SKM-1 treated with dmso at 0.1 percent for 144 hours (cell line): Measurements from ENCODE around the gene EMC9.
A peak's percentile ranks its signal among the peaks of the same experiment; 100 is the strongest.

Source experiments
- DNase-seq: peaks from one replicate; lab custom pipeline; 2025; ENCODE audit not compliant: unreplicated experiment; lab: John Stamatoyannopoulos, UW

The EMC9 gene

GRCh38 chr14:24132061-24132685 lies 9.2 kb downstream of the EMC9 start:
- DNase-seq = no peak

- no peak for DNase-seq
Measured at GRCh38 chr14:24131549-24131966, 9.8 kb downstream of the EMC9 start.

DNA sequence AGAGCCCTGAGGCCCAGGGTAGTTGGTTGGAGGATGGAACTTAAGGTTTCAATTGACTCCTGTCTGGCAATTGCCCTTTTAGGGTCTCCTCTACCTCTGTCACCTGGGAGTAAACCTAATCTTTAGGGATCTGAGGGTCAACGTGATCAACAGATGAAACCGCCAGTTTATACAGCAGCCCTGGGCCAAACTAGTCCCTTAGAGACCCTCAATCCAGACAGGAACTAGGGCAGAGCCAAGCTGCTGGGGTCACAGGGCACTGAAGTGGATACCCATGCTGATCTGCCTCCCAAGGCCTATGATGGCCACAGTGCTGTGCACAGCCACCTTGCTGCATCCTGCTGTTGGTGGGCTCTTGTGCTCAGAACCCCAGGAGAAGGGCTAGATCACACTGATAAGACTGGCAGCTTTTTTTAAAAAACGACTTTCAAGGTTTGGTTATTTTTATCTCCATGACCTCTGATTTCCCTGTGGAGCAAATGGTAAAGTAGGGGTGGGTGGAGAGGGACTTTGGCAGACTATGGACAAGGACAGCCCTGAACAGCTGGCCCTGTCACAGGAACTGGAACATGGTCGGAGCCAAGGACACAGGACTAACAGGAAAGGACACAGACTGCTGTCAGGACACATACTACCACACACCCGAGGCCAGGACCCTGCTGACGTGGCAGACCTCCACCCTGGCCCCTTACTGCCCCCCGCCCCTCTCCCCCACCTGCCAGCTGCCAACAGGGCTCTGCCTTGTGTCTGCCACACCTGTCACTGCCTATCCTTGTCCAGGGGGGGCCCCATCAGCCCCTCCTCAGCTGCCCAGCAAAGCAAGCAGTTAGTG lies 10.5 kb downstream of the EMC9 start:
- no peak for DNase-seq

DNA sequence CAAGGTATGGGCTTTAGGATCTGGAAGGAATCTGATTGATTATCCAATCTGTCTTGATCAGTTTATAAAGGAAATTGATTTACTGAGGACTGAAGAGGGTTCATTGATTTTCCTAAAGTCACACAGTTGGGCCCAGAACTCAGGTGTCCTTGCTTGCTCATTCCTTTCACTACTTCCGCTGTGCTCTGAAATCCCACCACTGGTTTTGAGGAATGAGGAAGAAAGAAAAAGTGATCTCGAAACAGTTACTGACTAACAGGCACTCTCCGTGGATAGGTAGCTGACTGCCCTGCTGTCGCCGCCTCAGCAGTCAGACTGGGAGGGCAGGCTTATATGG lies 11.0 kb downstream of the EMC9 start, which contains the start of gene FITM1:
TSS of gene FITM1 (plus strand) at position 280 of the 337 bp plus-strand sequence. CDS start 905 bp downstream, outside the sequence.
- DNase-seq = peak; percentile 18

GRCh38 chr14:24129410-24129998 lies 11.9 kb downstream of the EMC9 start:
- DNase-seq = no peak

DNA sequence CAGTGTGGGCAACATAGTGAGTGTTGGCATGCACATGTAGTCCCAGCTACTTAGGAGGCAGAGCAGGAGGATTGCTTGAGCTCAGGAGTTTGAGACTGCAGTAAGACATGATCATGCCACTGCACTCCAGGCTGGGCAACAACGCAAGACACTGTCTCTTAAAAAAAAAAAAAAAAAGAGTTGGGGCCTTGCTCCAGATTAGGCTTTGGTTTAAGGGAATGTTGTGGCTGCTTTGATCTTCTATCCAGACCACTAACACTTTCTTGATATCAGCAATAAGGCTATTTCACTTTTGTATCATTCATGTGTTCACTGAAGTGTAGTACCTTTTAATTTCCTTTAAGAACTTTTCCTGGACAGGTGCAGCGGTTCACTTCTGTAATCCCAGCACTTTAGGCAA lies 13.7 kb downstream of the EMC9 start:
- DNase-seq = no peak

GRCh38 chr14:24126939-24127338 lies 14.5 kb downstream of the EMC9 start:
- DNase-seq = no peak

GRCh38 chr14:24123424-24124417 lies 17.7 kb downstream of the EMC9 start:
- no peak for DNase-seq

GRCh38 chr14:24122898-24123297 lies 18.5 kb downstream of the EMC9 start:
- DNase-seq = no peak

DNA sequence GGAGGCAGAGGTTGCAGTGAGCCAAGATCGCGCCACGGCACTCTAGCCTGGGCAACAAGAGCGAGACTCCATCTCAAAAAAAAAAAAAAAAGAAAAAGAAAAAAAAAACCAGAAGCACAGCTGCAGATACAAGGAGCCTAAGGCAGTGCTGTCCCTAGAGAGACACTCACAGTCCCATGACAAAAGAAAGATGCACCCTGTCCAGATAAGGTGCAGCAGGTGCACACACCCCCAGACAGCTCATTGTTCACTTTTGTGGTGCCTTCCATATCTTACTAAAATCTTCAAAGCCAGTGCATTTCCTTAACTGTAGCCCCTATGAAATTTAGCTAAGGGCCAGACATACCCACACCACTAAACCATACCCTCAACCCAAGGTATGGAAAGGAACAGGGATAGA lies 19.0 kb downstream of the EMC9 start:
- DNase-seq = no peak

DNA sequence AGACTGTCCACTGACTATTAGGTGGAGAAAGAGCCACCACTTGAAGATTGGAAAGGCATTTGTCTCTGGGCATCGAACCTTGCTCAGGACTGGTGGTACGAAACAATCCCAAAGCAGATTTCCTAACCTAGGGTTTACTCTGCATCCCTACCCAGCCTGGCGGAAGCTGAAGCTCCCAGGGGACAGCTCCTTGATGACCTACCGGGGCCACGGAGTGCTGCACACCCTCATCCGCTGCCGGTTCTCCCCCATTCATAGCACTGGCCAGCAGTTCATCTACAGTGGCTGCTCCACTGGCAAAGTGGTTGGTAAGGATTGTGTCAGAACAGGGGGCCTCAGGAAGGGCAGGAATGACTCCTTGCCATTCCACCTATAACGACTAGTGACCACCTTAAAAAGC lies 20.2 kb downstream of the EMC9 start:
- DNase-seq = no peak

DNA sequence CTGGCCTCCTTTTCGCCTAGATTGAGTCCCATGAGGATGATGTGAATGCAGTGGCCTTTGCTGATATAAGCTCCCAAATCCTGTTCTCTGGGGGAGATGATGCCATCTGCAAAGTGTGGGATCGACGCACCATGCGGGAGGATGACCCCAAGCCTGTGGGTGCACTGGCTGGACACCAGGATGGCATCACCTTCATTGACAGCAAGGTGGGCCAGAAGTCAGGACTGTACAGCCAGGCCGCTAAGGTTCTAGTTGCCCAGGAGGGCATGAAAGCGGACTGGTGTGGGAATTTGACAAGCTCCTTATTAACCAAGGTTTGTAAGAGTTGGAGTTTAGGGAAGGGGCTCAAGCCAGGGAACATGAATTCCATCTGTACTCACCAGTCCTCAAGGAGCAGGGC lies 21.7 kb downstream of the EMC9 start:
- no peak for DNase-seq

GRCh38 chr14:24117179-24117578 lies 24.2 kb downstream of the EMC9 start:
- no peak for DNase-seq

GRCh38 chr14:24116128-24116814 lies 25.1 kb downstream of the EMC9 start:
- DNase-seq = no peak

GRCh38 chr14:24115422-24116127 lies 25.8 kb downstream of the EMC9 start:
- no peak for DNase-seq

DNA sequence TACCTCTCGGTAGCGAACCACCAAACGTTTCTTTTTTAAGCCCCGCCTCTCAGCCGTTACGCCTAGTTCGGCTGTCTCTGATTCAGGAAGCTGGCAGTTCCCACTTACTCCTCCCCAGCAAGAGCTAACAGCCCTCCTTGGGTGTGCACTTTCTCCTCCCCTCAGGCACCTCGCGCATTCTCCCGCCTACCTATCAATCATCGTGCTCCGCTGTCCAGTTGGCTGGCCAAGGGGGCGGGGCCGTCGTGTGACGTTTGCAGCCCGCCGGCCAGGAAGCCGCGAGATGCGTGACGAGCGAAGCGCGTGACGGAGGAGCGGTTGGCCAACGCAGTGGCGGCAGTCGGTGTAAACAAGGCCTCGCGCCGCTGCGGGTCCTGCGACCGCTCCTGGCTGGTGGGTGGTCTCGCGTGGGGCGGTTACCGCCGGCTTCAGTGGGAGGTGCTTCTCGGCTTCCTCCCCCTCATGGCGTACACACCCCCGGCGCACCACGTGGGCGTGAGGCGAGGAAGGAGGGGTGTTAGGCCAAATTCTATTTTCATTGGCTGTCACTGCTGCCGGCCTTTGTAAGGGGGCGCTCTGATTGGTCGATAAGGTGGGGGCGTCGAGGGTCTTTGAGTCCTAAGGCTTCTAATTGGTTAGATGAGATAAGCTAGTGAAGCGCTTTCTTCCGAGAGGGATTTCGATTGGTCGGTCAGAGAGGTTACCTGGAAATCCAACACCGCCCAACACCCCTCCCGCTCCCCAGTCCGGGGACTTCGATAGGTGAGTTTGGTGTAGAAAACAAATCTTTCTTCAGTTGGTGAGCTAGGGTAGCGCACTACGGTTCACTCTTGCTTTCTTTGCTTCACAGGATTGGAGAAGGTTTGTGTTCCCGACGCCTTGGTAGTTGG lies 26.6 kb downstream of the EMC9 start, which contains the start of the genes DCAF11 and NRL:
TSS of gene DCAF11 (plus strand) at position 246 of the 890 bp plus-strand sequence. CDS start 818 bp downstream, outside the sequence.
TSS of gene NRL (minus strand) at position 418 of the 890 bp plus-strand sequence. CDS start 32,101 bp downstream, outside the sequence.
- DNase-seq = peak; percentile 97

GRCh38 chr14:24113801-24114531 lies 27.4 kb downstream of the EMC9 start:
- peak; percentile 80 for DNase-seq

- DNase-seq = no peak
Measured at GRCh38 chr14:24113379-24113800, 28.0 kb downstream of the EMC9 start.
